Endodermal cell (in vitro differentiated cells): ENCODE data around the gene GPX4. TPM values are rescaled to one million over a fixed set of nuclear protein-coding genes. Genes with fewer than 3 reads are reported as not detected.

Source experiments
- DNase-seq: peaks from one replicate; pipeline ENCODE4 v3.0.0-alpha.2; 2017
- H3K27ac ChIP-seq: 2 replicates; pipeline ENCODE4 v1.5.1; 2013; ENCODE audit warnings: mild to moderate bottlenecking, low read depth, low read length, moderate library complexity
- H3K27me3 ChIP-seq: 2 replicates; pipeline ENCODE4 v1.6.1; 2013; ENCODE audit warnings: mild to moderate bottlenecking, low read length, moderate library complexity; ENCODE audit not compliant: insufficient read depth, control insufficient read depth, poor library complexity, severe bottlenecking
- H3K36me3 ChIP-seq: 2 replicates; pipeline ENCODE4 v1.7.0; 2013; ENCODE audit warnings: mild to moderate bottlenecking, low read length, moderate library complexity; ENCODE audit not compliant: control insufficient read depth, insufficient read depth
- H3K4me1 ChIP-seq: one replicate; pipeline ENCODE4 v1.7.0; 2013; ENCODE audit warnings: low read length; ENCODE audit not compliant: control insufficient read depth, insufficient read depth
- H3K4me3 ChIP-seq: 2 replicates; pipeline ENCODE4 v1.5.1; 2013; ENCODE audit warnings: mild to moderate bottlenecking, low read length, moderate library complexity
- H3K9ac ChIP-seq: 2 replicates; pipeline ENCODE4 v1.6.1; 2013; ENCODE audit warnings: mild to moderate bottlenecking, low read length, moderate library complexity; ENCODE audit not compliant: poor library complexity, severe bottlenecking; ENCODE audit errors: extremely low read depth
- H3K9me3 ChIP-seq: 2 replicates; pipeline ENCODE4 v1.6.1; 2013; ENCODE audit warnings: mild to moderate bottlenecking, low read length, moderate library complexity; ENCODE audit not compliant: control insufficient read depth
- H3K27ac Mint-ChIP-seq: 2 replicates; pipeline ENCODE4 v1.8.0; 2020; ENCODE audit warnings: mixed read lengths
- H3K27me3 Mint-ChIP-seq: 2 replicates; pipeline ENCODE4 v1.8.0; 2021; ENCODE audit warnings: mild to moderate bottlenecking, mixed read lengths; ENCODE audit not compliant: insufficient read depth
- H3K36me3 Mint-ChIP-seq: 2 replicates; pipeline ENCODE4 v1.8.0; 2020; ENCODE audit warnings: low read depth, mixed read lengths
- H3K4me1 Mint-ChIP-seq: 2 replicates; pipeline ENCODE4 v1.8.0; 2020; ENCODE audit warnings: mixed read lengths
- H3K4me3 Mint-ChIP-seq: 2 replicates; pipeline ENCODE4 v1.8.0; 2020; ENCODE audit warnings: mild to moderate bottlenecking, moderate library complexity, mixed read lengths
- H3K9me3 Mint-ChIP-seq: 2 replicates; pipeline ENCODE4 v1.8.0; 2020; ENCODE audit warnings: mild to moderate bottlenecking, mixed read lengths
- WGBS, 2 experiments: methylation state at CpG; one replicate each; pipeline versions ENCODE4 v1.1.5 to v1.1.7; 2013; ENCODE audit warnings: missing lambda C conversion rate in 2 of 2, mixed read lengths in 1 of 2; ENCODE audit not compliant: insufficient coverage in 1 of 2, insufficient read length in 1 of 2; 5-methylcytosine and 5-hydroxymethylcytosine counted together
- total RNA-seq, 2 donors: library from RNA; stranded (reverse); fragmentation: NEBNext Ultra II Directional in 1 of 2; extraction: Animal tissue kit (Norgen Biotek cat#: 25700) in 1 of 2; gene quantifications; 2 replicates in 1 of 2; 3 replicates in 1 of 2; pipeline ENCODE4 v1.2.1, GENCODE V29; 2021
- TF ChIP-seq, protein P1 (sequence below): fragments of 200-600 bp; sonication (generic); conservative IDR thresholded peaks from 2 replicates; pipeline ENCODE4 v1.5.0; 2021; ENCODE audit warnings: antibody characterized with exemption, mild to moderate bottlenecking

Gene GPX4
- total RNA-seq, 2 donors from 2014 or later = 331 to 449 TPM

DNA sequence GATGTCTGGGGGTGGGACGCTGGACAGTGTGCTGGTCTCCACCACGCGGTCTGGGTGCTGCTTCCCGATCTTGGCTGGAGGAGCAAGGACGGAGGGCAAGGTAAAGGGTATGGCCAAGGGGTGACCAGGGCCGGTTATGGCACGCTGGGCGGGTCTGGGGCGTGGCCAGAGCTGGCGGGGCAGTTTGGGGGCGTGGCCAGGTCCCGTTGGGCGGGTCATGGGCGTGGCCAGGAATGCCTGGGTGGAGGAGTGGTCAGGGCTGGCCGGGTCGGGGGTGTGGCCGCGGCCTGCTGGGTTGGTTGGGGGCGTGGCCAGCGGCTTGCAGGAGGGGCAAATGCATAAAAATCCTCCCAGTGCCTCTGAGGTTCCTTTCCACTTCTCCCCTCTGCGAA is 19.2 kb downstream of the GPX4 start:
- Mint-ChIP-seq H3K4me3 (no peak overlapping the region), H3K27ac (peak overlapping the region; percentile 52), H3K36me3 (peaks cover 52% of the 10 kb centered on the region), H3K4me1 (no peaks in the 10 kb centered on the region), H3K27me3 (no peaks in the 10 kb centered on the region), H3K9me3 (no peaks in the 10 kb centered on the region)
- no peak overlapping the region for H3K4me3 ChIP-seq
- TF ChIP-seq, protein P1, sequence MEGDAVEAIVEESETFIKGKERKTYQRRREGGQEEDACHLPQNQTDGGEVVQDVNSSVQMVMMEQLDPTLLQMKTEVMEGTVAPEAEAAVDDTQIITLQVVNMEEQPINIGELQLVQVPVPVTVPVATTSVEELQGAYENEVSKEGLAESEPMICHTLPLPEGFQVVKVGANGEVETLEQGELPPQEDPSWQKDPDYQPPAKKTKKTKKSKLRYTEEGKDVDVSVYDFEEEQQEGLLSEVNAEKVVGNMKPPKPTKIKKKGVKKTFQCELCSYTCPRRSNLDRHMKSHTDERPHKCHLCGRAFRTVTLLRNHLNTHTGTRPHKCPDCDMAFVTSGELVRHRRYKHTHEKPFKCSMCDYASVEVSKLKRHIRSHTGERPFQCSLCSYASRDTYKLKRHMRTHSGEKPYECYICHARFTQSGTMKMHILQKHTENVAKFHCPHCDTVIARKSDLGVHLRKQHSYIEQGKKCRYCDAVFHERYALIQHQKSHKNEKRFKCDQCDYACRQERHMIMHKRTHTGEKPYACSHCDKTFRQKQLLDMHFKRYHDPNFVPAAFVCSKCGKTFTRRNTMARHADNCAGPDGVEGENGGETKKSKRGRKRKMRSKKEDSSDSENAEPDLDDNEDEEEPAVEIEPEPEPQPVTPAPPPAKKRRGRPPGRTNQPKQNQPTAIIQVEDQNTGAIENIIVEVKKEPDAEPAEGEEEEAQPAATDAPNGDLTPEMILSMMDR = no peak
- 37 to 62% methylated on average over 6 to 21 of the region's 21 CpGs for WGBS, 2 experiments
- H3K36me3 ChIP-seq = peaks cover 35% of the 10 kb centered on the region
- H3K9me3 ChIP-seq = no peaks in the 10 kb centered on the region
- peak; percentile 97 for DNase-seq
- no peak overlapping the region for H3K27ac ChIP-seq
- no peak overlapping the region for H3K9ac ChIP-seq
- no peaks in the 10 kb centered on the region for H3K27me3 ChIP-seq
- no peaks in the 10 kb centered on the region for H3K4me1 ChIP-seq

DNA sequence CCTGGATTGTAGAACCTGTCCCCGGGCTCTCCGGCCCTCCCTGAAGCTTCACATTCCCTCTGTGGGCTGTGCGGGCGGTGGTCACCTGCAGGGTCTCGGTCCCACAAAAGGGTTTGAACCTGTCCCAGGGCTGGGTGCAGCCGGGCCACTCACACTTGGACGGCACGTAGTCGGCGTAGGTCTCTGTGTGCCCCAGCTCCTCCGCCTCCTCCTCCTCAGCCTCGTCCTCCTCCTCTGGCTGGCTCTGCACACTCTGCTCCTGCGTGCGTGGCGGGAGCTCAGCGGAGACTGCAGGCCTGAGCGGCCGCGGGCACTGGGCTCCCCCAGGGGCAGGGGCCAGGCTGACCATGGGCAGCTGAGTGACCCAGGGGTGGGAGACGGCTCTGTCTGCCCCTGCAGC is 19.6 kb downstream of the GPX4 start:
- Mint-ChIP-seq H3K4me3 (no peak overlapping the region), H3K27me3 (no peaks in the 10 kb centered on the region), H3K4me1 (no peaks in the 10 kb centered on the region), H3K27ac (no peak overlapping the region), H3K9me3 (no peaks in the 10 kb centered on the region), H3K36me3 (peaks cover 48% of the 10 kb centered on the region)
- H3K4me1 ChIP-seq = no peaks in the 10 kb centered on the region
- TF ChIP-seq, protein P1 = no peak
- no peak overlapping the region for H3K27ac ChIP-seq
- H3K4me3 ChIP-seq = no peak overlapping the region
- peaks cover 33% of the 10 kb centered on the region for H3K36me3 ChIP-seq
- no peak for DNase-seq
- H3K9me3 ChIP-seq = no peaks in the 10 kb centered on the region
- no peak overlapping the region for H3K9ac ChIP-seq
- no peaks in the 10 kb centered on the region for H3K27me3 ChIP-seq
- 93 to 94% methylated on average over 13 to 20 of the region's 20 CpGs for WGBS, 2 experiments

DNA sequence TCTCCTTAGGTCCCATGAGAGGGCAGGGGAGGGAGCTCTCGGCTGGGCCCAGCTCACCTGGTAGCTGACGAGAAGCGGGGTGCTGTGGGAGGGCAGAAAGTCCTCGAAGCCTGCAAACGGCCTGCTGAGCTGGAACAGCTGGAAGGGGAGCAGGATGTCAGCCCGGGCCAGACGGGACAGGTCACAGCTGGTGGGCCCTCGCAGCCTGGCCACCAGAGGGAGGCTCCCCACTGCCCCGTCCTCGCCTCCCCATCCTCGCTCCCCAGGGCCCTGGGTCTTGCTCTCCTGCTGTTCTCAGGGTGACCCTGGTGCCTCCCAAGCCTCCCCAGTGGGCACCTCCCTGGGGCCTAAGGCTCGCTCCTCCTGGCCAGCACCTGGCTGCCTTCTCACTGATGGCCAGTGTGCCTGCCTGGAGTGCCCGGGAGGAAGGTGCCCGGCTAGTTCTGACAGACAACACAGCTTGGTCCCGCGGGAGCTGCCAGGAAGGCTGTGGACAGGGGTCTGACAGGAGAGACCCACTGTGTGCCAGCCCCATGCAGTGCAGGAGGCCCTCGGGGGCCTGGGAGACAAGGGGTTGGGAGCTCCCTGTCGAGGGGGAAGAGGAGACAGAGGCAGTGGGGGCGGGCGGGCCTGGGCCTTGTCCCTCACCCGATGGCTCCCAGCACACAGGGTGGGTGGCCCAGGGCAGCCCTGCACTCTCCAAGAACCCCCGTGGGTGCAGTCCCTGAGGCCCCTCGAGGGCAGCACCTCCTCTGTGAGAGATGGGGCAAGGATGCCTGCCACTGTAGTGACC is 20.3 kb downstream of the GPX4 start:
- H3K4me3 Mint-ChIP-seq = no peak overlapping the region
- H3K4me1 Mint-ChIP-seq = no peaks in the 10 kb centered on the region
- peaks cover 42% of the 10 kb centered on the region for H3K36me3 Mint-ChIP-seq
- 92% methylated on average over 7 to 22 of the region's 23 CpGs for WGBS, 2 experiments
- Histone ChIP-seq H3K36me3 (peaks cover 32% of the 10 kb centered on the region), H3K9ac (no peak overlapping the region), H3K9me3 (no peaks in the 10 kb centered on the region), H3K4me1 (no peaks in the 10 kb centered on the region), H3K4me3 (no peak overlapping the region), H3K27ac (no peak overlapping the region), H3K27me3 (no peaks in the 10 kb centered on the region)
- no peak for DNase-seq
- TF ChIP-seq, protein P1 = no peak
- no peaks in the 10 kb centered on the region for H3K27me3 Mint-ChIP-seq
- no peaks in the 10 kb centered on the region for H3K9me3 Mint-ChIP-seq
- no peak overlapping the region for H3K27ac Mint-ChIP-seq
